Stimulated activated CD4-positive, alpha-beta T cell treated with anti-CD3 and anti-CD28 coated beads, TNF-alpha, amount 100 ng/mL, for 24 hours (primary cell): Measurements from ENCODE around the gene SMCHD1.
"Not testable (repeated sequence)": the region's sequence is repeated elsewhere in the genome, so short reads cannot be mapped to it uniquely, and the experiment has no call there.

ENCODE experiments used
- DNase-seq, 3 experiments: peaks; one replicate each; pipeline ENCODE4 v3.0.0-alpha.2; 2020; ENCODE audit warnings: low read depth in 3 of 3

SMCHD1 gene

DNA sequence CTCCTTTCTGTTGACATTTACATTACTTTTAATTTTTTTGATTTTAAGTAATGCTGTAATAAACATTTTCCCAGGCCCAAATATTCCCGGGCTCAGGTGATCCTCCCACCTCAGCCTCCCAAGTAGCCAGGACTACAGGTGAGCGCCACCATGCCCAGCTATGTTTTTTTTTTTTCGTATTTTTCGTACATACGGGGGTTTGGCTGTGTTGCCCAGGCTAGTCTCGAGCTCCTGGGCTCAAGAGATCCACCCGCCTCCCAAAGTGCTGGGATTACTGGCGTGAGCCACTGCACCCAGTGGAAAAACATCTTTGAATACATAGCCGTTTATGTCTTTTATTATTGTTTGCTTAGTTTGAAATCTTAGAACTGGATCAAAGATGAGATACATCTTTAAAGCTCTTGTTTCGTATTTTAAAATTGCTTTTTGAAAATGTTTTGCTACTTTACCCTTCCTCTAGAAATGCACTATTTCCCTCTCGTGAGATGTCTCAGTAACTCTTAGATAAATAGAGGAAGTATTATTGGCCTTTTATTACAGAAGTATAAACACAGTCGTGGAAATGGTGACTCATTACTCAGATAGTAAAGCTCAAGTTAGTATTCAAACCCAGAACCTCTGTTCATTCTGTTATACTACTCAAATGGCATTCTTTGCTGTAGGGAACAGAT lies 2.4 kb downstream of the SMCHD1 start:
- DNase-seq, result no peak

DNA sequence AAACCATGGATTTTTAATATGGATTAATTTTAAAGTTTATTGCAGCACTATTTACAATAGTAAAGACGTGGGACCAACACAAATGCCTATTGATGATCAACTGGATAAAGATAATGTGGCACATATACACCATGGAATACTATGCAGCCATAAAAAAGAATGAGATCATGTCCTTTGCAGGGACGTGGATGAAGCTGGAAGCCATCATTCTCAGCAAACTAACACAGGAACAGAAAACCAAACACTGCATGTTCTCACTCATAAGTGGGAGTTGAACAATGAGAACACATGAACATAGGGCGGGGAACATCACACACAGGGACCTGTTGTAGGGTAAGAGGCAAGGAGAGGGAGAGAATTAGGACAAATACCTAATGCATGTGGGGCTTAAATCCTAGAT lies 5.3 kb downstream of the SMCHD1 start:
- DNase-seq, result not testable (repeated sequence)

DNA sequence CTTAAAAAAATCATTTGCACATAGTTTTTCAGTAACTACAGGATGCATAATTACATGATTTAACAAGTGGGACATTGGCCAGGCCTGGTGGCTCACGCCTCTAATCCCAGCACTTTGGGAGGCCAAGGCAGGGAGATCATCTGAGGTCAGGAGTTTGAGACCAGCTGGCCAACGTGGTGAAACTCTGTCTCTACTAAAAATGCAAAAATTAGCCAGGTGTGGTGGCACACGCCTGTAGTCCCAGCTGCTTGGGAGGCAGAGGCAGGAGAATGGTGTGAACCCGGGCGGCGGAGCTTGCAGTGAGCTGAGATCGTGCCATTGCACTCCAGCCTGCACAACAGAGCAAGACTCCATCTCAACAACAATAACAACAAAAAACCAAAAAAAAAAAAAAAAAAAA lies 6.8 kb downstream of the SMCHD1 start:
- DNase-seq, result not testable (repeated sequence)

DNA sequence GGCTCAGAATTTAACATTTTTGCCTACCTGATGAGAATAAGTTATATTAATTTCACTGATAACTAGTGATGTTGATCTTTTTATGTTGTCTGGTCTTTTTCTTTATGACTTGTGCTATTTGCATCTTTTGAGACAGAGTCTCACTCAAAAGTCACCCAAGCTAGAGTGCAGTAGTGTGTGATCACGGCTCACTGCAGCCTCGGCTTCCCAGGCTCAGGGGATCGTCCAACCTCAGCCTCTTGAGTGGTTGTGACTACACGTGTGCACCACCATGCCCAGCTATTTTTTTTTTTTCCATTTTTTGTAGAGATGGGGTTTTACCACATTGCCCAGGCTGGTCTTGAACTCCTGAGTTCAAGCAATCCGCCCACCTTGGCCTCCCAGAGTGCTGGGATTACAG lies 7.5 kb downstream of the SMCHD1 start:
- DNase-seq, result no peak

DNA sequence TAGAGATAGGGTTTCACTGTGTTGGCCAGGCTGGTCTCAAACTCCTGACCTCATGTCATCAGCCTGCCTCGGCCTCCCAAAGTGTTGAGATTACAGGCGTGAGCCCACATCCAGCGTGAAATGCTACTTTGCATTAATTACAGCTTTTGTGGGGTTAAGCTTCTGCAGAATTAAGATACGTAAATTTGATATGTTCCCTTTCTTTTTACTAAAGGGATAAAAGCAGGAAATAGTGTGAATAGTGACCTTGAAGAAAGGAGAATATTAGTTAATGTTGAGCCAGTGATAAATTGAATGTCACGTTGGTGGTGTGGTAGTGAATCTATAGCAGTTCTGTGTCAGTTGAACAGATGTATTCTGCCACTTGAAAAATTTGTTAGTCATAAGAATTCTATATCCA lies 16.9 kb downstream of the SMCHD1 start:
- DNase-seq, result no peak

DNA sequence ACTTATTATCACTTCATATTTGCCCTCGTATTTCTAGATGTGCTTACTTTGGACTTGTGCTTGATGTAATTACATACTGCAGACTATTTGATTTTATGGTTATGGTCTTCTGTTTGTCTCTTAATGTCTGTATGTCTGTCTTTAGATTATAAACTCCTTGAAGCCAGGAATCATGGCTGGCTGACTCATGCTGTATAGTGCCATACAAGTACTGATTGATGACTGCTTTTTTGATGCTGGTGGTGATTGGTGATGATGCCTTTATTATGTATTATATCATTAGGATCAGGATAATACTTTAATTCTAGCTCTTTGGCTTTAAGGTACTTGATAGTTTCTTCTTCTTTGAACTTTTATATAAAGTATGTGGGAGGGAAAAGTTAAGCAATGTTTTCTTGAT lies 17.3 kb downstream of the SMCHD1 start:
- no peak for DNase-seq

DNA sequence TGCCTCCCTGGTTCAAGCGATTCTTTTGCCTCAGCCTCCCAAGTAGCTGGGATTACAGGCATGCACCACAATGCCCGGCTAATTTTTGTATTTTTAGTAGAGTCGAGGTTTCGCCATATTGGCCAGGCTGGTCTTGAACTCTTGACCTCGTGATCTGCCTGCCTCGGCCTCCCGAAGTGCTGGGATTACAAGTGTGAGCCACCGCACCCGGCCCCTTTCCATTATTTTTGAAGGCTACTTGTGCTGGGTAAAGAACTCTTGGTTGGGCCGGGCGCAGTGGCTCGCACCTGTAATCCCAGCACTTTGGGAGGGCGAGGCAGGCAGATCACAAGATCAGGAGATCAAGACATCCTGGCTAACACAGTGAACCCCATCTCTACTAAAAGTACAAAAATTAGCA lies 23.4 kb downstream of the SMCHD1 start:
- not testable (repeated sequence) for DNase-seq

DNA sequence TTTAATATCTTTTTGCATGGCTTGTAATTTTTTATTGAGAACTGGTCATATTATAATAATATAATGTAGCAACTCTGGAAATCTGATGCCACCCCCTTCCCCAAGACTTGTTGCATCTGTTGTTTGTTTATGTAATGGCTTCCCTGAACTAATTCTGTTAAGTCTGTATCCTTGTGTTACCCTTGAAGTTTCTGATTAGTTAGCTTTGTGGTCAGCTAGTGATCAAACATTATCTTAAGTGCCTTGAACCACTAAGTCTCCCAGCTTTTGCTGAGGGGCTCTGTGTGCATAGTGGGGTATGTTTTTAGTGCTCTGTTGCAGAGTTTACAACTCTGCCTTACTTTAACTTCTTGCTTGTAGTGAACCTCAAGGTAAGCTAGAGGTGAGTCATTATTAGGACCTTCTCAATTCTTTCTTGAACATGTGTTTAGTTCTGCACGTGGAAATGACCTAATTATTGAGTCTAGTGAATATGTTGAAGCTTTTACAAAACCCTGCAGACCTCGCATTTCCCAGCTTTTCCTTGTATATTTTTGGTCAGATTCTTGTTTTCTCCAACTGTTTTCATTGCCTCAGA lies 24.8 kb downstream of the SMCHD1 start:
- DNase-seq, result no peak

DNA sequence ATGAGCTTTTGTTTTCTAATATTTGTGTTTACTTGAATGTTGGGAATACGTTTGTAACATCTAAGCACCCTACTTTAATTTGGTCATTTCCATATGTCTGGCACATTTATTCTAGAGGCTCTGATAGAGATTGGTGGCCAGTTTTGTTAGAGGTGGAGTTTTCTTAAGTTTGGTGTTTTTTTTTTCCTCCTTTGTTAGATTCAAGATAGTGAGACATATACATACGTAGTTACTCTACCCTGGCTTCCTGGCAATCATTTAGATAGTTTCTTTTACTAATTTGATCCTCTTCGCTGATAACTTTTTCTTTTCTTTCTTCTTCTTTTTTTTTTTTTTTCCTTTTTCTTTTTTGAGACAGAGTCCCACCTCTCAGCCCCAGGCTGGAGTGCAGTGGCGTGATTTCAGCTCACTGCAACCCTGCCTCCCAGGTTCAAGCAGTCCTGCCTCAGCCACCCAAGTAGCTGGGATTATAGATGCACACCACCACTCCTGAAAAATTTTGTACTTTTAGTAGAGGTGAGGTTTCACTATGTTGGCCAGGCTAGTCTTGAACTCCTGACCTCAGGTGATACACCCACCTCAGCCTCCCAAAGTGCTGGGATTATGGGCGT lies 26.6 kb downstream of the SMCHD1 start:
- no peak for DNase-seq

DNA sequence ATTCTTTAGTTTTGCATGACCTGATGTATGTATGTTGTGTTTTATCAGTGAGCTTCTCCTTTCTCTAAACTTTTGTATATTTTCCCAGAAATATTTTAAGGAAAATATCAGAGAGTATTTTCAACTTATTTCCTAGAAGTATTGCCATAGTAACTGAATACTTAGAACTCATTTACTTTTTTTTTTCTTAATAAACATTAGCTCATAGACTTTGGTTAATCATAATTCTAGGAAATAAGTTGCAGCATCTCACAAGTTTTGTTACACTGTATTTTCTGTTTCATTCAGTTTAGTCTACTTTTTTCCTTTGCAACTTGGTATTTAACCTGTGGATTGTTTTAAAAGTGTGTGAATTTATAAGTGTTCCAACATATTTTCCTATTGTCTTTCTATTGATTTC lies 27.5 kb downstream of the SMCHD1 start:
- DNase-seq, result no peak

DNA sequence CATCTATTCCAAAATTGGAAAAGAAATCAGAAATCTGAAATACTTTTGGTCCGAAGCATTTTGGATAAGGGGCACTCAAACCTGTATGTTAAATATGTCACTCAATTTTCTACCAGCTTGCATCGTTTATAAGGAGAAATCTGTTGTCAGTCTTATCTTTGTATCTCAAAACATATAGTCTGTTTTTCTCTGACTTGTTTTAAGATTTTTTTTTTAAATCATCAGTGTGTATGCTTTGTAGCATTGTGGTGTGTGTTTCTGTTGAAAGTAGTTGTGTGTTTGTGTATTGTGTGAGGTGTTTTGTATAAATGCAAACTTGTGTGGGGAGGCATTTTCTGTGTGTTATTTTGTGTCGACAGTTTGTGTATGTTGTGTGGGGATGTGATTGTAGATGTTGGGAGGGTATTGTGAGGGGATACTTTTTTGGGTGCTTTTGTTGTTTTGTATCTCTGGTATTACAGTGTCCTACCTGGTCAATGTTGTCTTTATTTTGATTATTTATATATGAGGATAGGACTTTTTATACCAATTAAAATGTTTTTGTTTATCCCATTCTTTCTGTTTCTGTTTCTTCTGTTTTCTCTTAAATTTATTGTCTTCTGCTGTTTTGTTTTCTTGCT lies 30.9 kb downstream of the SMCHD1 start:
- no peak for DNase-seq

DNA sequence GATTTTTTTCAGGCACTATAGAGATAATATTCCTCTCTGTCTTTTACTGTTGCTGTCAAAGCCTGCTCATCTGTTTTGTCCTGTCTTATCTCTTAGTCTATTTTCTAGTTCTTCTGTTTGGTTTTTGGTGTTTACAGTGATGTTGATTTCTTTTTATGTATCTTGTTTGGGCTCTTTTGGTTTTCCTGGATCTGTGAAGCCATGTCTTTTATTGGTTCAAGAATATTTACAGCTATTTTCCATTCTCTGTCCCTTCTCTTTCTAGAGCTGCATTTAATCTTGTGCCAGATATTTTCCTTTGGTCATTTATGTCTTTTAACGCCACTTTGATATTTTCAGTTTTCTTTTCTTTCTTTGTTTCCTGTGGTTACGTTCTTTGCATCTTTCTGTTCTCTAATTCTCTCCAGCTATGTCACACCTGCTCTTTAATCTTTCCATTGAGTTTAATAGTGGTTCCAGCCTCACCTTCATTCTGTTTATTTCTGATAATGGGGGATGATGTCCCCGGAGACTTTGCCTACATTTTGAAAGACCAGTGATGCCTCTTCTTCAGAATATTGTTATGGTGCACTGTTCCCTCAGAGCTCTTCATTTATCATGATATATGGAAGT lies 32.0 kb downstream of the SMCHD1 start:
- no peak for DNase-seq

DNA sequence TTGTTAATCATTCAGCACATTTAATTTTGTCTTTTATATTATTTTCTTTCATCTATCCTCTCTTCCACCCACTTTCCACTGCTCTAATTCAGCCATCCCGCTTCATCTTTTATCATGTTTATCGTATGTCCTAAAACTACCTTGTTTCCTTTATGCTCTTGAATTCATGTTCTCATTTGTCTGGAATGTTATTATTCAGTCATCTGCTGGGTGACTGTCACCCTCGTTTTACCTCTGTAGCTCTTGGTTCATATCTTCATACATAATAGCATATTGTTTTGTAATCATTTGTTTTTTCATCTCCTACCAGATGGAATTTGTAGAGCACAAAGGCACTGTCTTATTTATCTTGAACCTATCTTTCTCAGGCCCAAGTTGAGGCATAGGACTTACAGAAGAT lies 37.0 kb downstream of the SMCHD1 start:
- DNase-seq, result no peak

DNA sequence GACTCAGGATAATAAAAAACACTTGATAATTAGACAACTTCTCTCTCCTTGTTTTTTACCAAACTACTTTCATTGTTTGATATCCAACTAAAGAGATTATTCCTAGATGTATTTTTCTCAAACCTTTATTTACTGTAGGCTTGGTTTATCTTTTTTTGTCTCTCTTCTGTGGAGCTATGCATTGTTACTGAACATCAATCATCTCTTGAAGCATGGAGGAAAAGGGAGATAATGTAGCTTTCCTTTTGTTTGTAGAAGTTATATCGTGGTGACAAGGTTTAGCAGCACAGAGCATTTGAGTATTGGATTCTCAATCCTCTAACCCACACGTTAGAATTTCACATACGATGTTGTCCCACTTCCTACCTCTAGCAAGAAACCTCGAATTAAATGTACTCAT lies 41.7 kb downstream of the SMCHD1 start:
- DNase-seq, result no peak

DNA sequence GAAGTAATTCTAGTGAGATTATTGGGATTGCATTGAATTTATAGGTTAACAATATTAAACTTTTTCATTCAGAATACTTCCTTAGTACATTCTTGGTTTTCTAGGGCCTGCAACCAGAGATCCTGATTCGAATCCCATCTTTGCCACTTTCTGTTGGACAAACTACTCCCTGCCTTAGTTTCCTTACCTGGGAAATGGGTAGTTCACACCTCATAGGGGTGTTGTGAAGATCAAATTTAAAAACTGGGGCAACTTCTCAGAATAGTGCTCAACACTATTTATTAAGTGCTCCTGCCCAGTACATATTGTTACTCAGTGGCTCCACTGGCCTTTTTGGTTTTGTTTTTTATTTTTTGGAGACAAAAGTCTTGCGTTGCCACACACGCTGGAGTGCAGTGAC lies 43.5 kb downstream of the SMCHD1 start:
- no peak for DNase-seq

DNA sequence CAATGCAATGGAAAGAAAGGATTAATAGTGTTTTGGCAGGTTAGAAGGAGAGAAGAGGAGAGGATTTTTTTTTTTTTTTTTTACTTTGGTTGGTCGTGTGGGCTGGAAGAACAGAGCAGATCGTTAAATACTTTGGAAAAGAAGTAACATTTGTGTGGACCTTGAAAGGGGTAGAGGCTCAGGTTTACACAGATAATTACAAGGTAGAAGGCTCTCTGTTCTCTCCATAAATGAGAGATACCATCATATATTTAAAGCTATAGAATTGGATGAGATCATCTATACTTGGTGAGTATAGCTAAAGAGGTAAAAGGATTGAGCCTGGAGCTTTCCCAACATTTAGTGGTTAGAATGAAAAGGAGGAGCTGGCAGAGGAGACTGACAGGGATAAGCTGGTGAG lies 49.0 kb downstream of the SMCHD1 start:
- DNase-seq, result no peak

DNA sequence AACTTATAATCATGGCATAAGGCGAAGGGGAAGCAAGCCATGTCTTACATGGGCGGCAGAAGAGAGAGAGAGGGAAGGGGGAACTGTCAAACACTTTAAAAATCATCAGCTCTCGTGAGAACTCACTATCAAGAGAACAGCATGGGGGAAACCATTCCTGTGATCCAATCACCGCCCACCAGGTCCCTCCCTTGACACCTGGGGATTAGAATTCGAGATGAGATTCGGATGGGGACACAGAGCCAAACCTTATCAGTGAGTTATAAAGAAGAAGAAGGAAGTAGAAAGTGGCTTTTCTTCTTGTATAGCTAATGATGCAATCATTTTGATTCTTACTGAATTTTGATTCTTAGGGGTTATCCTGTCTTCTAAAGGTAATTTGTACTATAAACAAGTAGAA lies 51.4 kb downstream of the SMCHD1 start:
- no peak for DNase-seq

DNA sequence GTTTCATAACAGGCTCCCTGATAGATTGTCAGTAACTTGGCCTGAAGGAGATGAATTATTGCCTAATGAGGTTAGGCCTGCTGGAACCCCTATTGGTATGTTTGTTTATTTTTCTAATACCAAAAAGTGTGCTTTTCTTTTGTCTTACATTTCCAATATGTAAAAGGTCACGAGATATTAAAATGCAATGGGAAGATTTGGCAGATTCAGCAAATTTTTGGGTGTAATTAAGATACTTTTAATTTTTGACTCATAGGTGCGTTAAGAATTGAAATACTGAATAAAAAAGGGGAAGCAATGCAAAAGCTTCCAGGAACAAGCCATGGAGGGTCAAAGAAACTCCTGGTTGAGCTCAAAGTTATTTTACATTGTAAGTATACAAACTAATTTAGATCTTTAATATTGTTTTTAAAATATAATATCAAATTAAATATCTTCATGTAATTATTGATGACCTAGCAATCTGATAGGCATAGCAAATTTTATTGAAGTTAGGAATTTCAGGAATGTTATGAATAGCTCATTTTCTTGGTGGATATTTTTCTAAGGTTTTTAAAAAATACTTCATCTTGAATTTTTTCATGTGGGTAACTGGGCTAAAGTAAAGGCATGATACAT lies 52.1 kb downstream of the SMCHD1 start:
- no peak for DNase-seq

DNA sequence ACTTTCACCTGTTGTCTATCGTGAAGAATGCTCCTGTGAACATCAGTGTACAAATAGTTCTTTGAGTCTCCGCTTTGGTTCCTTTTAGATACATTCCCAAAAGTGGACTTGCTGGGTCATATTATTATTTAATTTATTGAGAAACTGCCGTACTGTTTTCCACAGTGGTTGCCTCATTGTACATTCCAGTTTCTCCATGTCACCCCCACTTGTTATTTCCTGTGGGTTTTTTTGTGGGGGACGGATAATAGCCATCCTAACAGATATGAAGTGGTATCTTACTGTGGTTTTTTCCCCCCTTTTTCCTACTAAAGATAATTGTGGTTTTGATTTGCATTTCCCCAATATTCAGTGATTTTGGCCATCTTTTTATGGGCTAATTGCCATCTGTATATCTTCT lies 53.8 kb downstream of the SMCHD1 start:
- DNase-seq, result no peak

DNA sequence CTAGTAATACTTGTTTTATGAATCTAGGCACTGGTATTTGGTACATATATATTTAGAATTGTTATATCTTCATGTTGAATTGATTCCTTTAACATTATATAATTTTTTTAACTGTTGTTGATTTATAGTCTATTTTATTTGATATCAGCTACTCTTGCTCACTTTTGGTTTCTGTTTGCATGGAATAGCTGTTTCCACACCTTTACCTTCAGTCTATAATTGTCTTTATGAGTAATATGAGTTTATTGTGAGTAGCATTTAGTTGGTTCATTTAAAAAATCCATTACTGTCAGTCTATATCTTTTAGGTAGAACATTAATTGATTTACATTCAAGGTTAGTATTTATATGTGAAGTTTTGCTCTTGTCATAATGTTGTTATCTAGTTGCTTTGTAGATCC lies 58.6 kb downstream of the SMCHD1 start:
- no peak for DNase-seq

DNA sequence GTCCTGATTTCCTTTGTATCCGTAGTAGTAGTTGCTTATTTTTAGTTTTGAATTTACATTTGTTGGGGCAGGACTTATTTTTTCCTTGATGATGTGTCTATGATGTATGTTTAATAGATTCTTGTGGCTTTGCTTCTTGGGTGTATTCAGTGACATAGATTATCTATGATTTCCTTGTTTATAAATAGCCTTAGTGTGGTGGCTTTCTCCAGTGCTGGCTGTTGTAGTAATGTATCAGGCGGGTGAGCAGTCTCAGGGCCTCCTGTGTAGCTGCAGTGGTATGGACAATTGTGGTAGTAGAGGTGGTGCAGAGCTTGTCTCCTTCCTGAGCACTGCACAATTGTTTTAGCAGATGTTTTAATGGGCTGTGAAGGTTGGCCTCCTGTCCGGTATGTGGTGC lies 60.5 kb downstream of the SMCHD1 start:
- no peak for DNase-seq
